A549 (cell line): ENCODE data around the gene TNP2.

Experiments
- CTCF ChIP-seq: fragments of >200 bp; sonication (Bioruptor Twin); formaldehyde crosslinking; IDR thresholded peaks from 3 replicates; pipeline ENCODE4 v1.5.1; 2016
- EHMT2 ChIP-seq: fragments of 200-600 bp; sonication (generic); IDR thresholded peaks from 2 replicates; pipeline ENCODE4 v1.6.1; 2016; ENCODE audit warnings: antibody characterized with exemption, low read depth, mild to moderate bottlenecking, moderate library complexity
- MYC ChIP-seq: IDR thresholded peaks from 2 replicates; pipeline ENCODE4 v1.6.1; 2012; ENCODE audit warnings: mild to moderate bottlenecking, inconsistent platforms, low read length, improper control_type of control experiment, borderline replicate concordance
- POLR2A ChIP-seq: IDR thresholded peaks from 2 replicates; pipeline ENCODE4 v1.6.1; 2012; ENCODE audit warnings: mild to moderate bottlenecking, low read length
- RCOR1 ChIP-seq: fragments of 150-350 bp; IDR thresholded peaks from 2 replicates; pipeline ENCODE4 v1.6.1; 2014; ENCODE audit warnings: antibody characterized with exemption, low read length, low read depth

DNA sequence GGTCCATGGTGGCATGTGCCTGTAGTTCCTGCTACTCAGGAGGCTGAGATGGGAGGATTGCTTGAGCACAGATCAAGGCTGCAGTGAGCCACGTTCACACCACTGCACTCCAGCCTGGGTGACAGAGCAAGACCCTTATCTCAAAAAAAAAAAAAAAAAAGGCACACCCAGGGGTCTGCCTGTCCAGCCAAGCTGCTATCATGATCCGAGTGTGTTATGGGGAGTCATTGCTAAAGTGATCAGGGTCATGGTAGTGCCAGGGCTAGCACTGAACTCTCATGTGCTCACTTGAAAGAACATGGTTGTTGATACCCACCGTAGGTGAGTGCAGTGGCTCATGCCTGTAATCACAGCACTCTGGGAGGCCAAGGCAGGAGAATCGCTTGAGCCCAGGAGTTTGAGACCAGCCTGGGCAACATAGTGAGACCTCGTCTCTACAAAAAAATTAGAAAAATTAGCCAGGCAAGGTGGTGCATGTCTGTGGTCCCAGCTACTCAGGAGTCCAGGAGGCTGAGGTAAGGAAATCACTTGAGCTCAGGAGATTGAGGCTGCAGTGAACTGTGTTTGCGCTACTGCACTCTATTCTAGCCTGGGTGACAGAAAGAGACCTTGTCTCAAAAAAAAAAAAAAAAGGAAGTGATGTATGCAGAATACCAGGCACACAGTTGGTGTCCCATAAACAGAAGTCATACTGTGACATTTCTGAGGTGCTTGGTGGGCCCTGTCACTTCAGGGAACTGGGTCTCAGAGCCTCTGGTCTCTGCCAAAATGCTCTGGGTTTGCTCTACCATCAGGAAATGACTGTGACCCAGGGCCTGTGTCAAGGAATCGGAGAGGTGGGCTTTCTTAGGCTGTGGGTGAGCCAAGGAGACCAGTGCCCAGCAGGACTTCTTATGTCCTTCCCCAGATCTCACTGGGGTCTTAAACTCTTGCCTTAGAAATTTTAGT is 9.8 kb upstream of the TNP2 start:
- TF ChIP-seq EHMT2 (no peak), CTCF (no peak), POLR2A (no peak), RCOR1 (no peak), MYC (no peak)
